ENCODE results near the gene SUN2.

Gene SUN2

GRCh38 chr22:38716826-38717225, 39.0 kb downstream of the SUN2 start:
- no peak for DNase-seq

- DNase-seq = no peak
Observed at GRCh38 chr22:38716271-38716670, 39.5 kb downstream of the SUN2 start.

GRCh38 chr22:38715852-38716251, 39.9 kb downstream of the SUN2 start:
- no peak for DNase-seq

GRCh38 chr22:38715176-38715764, 40.5 kb downstream of the SUN2 start:
- DNase-seq = no peak

GRCh38 chr22:38713921-38714320, 41.9 kb downstream of the SUN2 start:
- no peak for DNase-seq

DNA sequence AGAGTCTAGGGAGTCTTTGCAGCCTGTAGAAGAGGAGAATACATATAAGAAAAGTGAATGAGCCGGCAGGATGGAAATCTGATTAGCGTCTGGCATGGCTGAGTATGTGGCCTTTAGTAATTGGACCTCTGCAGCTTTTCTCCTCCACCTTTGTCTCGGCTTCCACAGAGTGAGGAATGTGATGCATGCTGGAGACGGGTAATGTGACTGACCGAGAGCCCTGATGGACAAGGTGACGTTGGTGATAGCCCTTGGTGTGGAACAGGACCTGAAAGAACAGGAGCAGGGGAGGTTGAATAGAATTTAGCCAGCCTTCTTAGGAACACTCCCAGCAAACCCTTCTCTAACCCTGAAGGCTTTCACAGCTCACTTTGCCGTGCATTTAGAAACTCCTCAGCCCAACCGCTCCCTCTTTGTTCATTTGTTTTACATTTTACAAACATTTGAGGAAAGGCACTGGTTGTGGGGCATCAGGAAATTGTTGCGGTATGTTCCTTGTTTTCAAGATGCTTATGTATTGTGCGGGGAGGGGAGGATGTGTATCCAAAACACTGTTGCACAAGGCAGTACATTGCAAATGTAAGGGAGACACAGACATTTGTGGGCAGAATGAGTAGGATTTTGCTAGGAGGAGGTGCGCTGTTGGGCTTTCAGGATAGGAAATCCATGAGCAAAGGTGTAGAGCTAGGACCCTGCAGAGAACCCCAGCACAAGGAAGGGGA, 43.2 kb downstream of the SUN2 start:
- no peak for DNase-seq

- no peak for DNase-seq
Observed at GRCh38 chr22:38710866-38711265, 44.9 kb downstream of the SUN2 start.

- no peak for DNase-seq
Observed at GRCh38 chr22:38710351-38710750, 45.4 kb downstream of the SUN2 start.

- no peak for DNase-seq
Observed at GRCh38 chr22:38709306-38709705, 46.5 kb downstream of the SUN2 start.

GRCh38 chr22:38707984-38708383, 47.8 kb downstream of the SUN2 start:
- DNase-seq = no peak

- no peak for DNase-seq
Observed at GRCh38 chr22:38707346-38707745, 48.5 kb downstream of the SUN2 start.

DNA sequence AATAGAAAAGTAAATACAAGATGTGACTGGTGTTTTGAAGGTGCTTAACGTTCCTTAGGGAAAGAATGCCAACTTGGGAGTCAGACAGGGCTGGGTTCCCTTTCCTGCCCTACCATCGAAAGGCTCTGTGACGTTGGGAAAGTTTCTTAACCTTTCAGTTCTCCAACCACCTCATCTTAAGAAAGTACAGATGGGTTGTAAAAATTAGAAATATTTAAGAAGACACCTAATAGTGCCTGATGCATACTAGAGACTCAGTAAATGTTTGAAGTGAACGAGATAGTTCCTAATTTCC, 49.0 kb downstream of the SUN2 start:
- DNase-seq = no peak

- peak; percentile 96 for DNase-seq
Observed at GRCh38 chr22:38706101-38706900, 49.5 kb downstream of the SUN2 start.

- peak; percentile 87 for DNase-seq
Observed at GRCh38 chr22:38705235-38706100, 50.3 kb downstream of the SUN2 start, which contains the start of gene GTPBP1. Gene GTPBP1 (plus strand): TSS chr22:38705944. CDS start chr22:38705956, 12 bp downstream.

- DNase-seq = no peak
Observed at GRCh38 chr22:38704654-38705234, 51.1 kb downstream of the SUN2 start.

GRCh38 chr22:38700789-38701628, 54.8 kb downstream of the SUN2 start, which contains the start of gene JOSD1:
Gene JOSD1 (minus strand): TSS chr22:38700943. CDS start chr22:38699987, 956 bp downstream.
- peak; percentile 99 for DNase-seq

DNA sequence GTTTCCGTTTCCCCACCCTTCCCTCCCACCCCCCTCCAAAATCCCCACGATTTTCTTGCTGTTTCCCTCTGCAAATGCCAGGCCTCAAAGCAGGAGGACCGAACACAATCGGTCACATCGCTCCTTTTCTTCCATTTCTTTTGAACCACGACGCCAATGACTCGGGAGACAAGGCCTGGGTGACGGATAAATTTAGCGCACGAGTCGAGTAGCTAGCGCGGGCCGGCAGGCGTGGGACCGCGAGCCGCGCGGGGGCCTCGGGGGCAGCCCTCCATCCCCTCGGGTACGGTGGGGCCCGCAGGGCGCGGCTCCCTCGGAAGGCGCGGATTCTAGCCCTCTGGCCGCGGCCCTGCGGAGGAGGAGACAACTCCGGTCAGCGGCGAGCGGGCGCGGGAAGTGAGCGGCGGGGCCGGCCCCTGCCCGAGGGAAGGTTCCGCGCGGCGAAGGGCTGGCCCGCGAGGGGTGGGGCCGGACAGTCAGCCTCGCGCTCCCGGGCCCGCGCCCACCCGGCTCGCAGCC, 55.5 kb downstream of the SUN2 start:
- peak; percentile 90 for DNase-seq

GRCh38 chr22:38699784-38700183, 56.0 kb downstream of the SUN2 start:
- DNase-seq = peak; percentile 38

GRCh38 chr22:38699143-38699542, 56.7 kb downstream of the SUN2 start:
- no peak for DNase-seq

- DNase-seq = no peak
Observed at GRCh38 chr22:38698407-38699094, 57.2 kb downstream of the SUN2 start.

Data from right kidney (tissue), 1 donor.